GM18858 (cell line): ENCODE results near the gene MUC5B.
"Not testable (repeated sequence)": the region's sequence is repeated elsewhere in the genome, so short reads cannot be mapped to it uniquely, and the experiment has no call there.

Experiments
- ATAC-seq: cut with Tn5 transposase; IDR thresholded peaks from one replicate; pipeline ENCODE4 v1.9.1; 2021; ENCODE audit not compliant: unreplicated experiment

Gene MUC5B

DNA sequence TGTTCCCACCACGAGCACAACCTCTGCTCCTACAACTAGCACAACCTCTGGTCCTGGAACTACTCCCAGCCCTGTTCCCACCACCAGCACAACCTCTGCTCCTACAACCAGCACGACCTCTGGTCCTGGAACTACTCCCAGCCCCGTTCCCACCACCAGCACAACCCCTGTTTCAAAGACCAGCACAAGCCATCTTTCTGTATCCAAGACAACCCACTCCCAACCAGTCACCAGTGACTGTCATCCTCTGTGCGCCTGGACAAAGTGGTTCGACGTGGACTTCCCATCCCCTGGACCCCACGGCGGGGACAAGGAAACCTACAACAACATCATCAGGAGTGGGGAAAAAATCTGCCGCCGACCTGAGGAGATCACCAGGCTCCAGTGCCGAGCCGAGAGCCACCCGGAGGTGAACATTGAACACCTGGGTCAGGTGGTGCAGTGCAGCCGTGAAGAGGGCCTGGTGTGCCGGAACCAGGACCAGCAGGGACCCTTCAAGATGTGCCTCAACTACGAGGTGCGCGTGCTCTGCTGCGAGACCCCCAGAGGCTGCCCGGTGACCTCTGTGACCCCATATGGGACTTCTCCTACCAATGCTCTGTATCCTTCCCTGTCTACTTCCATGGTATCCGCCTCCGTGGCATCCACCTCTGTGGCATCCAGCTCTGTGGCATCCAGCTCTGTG is 30.9 kb upstream of the MUC5B start:
- ATAC-seq, result not testable (repeated sequence)

DNA sequence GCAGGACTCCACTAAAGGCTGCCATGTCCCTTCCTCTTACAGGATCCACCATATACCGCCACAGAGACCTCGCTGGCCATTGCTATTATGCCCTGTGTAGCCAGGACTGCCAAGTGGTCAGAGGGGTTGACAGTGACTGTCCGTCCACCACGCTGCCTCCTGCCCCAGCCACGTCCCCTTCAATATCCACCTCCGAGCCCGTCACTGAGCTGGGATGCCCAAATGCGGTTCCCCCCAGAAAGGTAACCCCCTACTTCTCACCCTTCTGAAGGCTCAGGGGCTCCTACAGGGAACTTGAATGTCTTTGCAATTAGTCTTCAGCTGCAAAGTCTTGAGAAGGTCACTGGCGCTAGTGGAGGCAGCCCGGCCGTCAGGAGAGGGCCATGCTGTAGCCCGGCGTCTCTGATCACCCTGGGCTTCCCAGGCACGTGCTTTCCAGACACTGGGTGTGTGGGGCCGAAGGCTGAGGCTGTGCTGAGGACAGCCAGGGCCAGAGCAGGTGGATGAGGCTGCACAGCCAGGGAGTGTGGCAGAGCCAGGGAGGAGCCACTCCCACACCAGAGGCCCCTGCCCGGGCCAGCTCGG is 30.0 kb upstream of the MUC5B start:
- ATAC-seq, result no peak

DNA sequence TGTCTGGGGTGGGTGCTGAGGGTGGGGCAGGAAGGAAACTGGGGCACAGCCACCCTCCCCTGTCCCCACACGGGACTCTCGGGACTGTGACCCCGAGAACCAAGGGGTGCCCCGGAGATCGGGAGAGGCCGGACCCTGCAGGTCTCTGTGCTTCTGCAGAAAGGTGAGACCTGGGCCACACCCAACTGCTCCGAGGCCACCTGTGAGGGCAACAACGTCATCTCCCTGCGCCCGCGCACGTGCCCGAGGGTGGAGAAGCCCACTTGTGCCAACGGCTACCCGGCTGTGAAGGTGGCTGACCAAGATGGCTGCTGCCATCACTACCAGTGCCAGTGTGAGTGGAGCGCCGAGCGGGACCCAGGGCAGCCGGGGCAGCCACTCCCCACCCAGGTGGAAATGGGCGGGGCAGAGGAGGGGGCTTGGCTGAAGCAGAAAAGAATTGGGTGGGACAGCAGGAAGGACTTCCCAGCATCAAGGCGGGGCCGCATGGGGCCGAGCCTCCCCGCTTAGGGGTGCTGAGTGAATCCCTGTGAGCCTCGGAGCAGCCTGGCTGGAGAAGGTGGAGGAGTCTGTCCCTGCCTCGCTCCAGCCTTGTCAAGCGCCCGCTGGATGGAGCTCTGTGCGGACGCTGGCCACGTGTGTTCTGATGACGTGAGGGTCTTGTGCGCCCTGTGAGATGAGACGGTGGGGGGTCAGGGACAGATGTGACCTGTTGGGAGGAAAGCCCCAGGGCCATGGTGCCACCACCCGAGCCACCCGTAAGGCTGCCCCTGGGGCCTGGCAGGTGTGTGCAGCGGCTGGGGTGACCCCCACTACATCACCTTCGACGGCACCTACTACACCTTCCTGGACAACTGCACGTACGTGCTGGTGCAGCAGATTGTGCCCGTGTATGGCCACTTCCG is 29.3 kb upstream of the MUC5B start:
- no peak for ATAC-seq

DNA sequence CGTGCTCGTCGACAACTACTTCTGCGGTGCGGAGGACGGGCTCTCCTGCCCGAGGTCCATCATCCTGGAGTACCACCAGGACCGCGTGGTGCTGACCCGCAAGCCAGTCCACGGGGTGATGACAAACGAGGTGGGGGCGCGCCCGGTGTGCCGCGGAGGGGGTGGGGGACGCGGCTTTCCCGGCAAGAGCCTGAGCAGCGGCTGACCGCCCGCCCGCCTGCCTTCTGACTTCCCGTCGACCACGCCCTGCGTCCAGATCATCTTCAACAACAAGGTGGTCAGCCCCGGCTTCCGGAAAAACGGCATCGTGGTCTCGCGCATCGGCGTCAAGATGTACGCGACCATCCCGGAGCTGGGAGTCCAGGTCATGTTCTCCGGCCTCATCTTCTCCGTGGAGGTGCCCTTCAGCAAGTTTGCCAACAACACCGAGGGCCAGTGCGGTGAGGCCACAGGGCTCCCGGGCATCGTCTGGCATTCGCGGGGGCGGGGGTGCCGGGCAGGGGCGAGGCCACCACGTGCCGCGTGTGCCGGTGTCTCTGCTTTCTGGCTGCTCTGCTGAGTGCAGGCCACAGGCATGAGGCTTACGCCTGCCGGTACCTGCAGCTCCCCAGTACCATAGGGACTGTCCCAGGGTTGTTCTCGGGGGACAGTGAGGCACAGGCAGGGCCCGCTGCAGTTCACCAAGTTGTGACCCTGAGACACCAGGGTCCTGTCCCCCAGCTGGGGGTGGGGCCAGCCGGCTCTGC is 28.5 kb upstream of the MUC5B start:
- no peak for ATAC-seq

DNA sequence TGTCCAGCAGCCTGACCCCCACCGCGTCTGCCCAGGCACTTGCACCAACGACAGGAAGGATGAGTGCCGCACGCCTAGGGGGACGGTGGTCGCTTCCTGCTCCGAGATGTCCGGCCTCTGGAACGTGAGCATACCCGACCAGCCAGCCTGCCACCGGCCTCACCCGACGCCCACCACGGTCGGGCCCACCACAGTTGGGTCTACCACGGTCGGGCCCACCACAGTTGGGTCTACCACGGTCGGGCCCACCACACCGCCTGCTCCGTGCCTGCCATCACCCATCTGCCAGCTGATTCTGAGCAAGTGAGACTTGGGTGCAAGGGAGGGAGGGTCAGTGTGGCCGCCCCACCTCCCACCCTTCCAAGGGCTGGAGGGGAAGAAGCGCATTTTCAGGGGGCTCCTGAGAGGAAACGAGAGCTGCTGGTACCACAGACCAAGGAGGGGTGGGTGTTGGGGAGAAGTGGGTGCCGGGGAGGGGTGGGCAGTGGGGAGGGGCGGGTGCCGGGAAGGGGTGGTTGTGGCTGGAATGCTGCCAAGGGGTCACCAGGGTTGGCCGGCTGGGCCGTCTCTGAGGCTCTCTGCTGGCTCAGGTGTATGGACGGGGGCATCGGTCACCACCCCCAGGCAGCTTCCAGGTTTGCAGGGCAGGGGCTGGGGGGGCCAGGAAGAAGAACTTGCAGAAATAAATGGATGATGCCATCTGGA is 27.7 kb upstream of the MUC5B start:
- ATAC-seq, result no peak

DNA sequence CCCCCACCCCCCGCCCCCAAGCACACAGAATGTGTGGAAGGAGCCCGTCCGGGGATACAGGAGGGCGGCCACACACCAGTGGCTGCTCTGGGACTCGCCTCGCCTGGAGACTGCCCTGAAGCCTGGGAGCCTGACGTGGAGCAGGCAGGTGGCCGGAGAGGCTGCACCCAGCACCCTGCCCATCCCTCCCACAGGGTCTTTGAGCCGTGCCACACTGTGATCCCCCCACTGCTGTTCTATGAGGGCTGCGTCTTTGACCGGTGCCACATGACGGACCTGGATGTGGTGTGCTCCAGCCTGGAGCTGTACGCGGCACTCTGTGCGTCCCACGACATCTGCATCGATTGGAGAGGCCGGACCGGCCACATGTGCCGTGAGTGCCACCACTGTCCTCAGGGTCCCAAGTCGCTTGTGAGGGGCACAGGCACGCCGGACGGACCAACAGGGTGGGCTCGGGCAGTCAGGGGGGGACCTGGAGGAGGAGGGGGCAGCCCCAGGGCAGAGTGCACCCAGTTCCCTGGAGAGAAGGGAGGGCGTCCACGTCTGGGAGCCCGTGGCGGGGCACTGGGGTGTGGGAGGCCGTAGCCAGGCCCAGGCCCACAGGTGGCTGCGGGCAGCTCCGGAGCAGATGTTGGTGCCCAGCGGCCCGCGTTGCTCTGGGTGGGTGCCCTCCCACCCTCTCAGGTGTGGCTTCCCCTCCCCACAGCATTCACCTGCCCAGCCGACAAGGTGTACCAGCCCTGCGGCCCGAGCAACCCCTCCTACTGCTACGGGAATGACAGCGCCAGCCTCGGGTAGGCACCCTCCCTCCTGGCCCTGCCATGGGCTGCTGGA is 27.0 kb upstream of the MUC5B start:
- ATAC-seq, result no peak

DNA sequence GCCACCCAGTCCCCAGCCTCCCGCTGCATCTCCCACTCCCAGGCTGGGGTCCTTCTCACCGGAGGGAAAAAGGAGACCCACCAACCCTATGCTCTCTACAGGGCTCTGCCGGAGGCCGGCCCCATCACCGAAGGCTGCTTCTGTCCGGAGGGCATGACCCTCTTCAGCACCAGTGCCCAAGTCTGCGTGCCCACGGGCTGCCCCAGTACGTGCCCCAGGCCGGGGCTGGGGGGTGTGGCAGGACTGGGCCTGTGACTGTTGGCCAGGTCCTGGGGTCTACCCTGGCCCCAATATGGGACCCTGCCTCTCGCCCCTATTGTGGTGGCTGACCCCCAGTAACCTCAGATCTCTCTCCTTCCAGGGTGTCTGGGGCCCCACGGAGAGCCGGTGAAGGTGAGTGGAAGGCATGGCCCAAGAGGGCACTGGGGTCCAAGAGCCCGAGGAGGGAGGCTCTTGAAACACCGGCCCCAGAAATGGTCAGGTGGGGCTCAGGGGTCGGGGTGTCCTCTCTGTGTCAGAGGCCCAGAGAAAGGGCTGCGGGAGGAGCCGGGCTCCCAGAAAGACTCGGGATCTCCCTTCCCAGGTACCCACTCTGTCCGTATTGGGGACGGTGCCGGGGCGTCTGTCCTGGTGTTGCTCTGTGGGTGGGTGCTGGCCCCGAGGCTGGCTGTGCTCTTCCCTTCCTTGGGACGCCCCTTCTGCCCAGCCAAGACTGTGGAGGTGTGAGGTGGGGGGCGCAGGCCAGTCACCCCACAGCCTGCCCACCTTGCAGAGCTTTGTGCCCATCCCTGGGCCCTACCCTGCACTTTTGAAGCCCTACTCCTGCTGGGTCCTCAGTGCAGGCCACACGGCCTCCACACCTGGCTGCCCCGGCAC is 26.1 kb upstream of the MUC5B start:
- no peak for ATAC-seq

DNA sequence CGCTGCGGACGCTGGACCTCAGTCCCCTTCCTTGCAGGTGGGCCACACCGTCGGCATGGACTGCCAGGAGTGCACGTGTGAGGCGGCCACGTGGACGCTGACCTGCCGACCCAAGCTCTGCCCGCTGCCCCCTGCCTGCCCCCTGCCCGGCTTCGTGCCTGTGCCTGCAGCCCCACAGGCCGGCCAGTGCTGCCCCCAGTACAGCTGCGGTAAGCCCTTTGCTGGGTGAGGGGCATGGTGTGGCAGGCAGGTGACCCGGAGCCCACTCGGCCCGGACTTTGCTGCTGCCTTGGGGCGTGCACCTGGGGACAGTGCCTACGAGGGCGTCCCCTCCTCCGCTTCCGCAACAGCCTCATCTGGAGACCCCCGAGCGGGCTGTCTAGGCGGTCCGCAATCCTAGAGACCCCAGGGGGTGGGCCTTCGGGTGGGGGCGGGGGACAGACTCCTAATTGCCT is 25.4 kb upstream of the MUC5B start:
- no peak for ATAC-seq

DNA sequence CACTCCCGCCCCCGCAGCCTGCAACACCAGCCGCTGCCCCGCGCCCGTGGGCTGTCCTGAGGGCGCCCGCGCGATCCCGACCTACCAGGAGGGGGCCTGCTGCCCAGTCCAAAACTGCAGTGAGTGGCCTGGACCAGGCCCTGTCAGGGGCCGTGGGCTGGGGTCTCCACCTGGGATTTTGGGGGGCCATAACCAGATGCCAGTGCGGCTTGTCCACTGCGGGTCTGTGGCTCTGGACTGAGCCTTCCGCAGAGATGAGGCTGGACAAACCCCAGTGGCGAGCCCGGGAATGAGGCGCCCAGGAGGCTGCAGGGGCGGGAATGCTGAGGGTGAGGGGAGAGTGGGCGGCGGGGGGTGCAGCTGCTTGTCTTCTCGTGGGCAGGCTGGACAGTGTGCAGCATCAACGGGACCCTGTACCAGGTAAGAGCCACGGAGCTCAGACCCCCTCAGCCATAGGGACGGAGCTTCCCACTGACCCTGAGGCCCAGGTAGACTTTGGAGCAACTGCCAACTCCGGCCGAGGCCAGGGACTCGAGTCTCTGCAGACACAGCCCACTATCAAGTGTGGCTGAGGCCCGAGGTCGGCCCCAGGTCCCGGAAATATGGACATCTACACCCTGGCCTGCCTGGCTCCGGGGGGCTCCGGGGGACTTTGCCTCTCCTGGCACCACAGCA is 24.8 kb upstream of the MUC5B start:
- no peak for ATAC-seq

DNA sequence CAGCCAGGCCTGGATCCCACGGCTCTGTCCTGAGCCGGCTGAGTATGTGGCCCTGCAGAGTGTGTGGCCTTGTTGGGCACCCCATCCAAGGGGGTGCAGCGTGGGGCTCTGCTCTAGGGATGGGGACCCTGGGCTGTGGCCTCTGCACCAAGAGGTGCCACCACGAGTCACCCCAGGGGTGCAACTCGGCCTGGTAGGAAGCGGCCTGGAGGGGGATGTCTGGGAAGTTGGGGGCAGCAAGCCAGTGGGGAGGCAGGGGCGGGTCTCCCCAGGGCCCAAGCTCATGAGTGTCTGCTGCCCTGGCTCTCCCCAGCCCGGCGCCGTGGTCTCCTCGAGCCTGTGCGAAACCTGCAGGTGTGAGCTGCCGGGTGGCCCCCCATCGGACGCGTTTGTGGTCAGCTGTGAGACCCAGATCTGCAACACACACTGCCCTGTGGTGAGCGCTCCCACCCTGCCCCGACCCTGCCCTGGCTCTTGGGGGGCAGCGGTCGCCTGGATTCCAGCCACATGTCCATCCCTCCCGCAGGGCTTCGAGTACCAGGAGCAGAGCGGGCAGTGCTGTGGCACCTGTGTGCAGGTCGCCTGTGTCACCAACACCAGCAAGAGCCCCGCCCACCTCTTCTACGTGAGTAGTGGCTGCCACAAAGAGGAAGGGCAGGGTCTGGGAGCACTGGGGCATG is 24.2 kb upstream of the MUC5B start:
- no peak for ATAC-seq

DNA sequence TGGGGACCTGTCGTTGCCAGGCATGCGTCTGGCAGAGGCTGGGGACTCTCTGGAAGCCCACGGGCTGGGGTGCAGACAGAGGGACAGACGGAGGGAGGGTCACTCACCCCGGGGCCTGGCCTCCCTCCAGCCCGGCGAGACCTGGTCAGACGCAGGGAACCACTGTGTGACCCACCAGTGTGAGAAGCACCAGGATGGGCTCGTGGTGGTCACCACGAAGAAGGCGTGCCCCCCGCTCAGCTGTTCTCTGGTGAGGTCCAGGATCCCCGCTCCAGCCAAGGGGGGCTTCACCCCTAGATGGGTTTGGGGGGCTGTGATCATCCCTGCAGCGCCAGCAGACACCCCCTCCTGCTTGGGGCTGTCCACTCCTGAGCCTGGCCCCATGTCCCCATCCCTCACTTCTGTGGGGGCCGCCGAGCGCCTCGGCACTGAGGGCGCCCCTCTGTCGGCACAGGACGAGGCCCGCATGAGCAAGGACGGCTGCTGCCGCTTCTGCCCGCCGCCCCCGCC is 23.6 kb upstream of the MUC5B start:
- no peak for ATAC-seq

DNA sequence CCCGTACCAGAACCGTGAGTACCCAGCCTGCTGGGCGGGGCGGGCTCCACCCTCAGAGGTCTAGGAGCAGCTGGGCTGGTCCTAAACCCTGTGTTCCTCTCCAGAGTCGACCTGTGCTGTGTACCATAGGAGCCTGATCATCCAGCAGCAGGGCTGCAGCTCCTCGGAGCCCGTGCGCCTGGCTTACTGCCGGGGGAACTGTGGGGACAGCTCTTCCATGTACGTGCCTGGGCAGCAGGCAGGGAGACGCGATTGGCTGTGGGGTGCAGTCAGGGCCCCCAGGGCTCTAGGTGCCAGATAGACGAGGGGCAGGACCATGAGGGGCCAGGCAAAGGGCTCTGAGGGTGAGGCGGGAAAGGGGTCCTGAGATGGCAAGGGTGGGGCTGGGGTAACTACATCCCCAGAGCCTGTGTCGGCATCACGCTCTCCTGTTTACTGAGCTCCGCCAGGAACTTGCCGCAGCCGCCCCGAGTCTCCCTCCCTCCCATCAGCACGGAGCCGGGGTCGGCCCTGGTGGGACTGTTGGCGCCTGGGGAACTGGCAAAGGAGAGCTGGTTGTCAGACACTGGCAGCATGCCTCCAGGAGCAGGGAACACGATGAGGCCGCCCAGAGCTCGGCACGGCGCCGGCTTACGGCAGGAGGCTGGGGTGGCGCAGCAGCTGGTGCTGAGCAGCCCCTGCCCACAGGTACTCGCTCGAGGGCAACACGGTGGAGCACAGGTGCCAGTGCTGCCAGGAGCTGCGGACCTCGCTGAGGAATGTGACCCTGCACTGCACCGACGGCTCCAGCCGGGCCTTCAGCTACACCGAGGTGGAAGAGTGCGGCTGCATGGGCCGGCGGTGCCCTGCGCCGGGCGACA is 22.9 kb upstream of the MUC5B start:
- no peak for ATAC-seq

DNA sequence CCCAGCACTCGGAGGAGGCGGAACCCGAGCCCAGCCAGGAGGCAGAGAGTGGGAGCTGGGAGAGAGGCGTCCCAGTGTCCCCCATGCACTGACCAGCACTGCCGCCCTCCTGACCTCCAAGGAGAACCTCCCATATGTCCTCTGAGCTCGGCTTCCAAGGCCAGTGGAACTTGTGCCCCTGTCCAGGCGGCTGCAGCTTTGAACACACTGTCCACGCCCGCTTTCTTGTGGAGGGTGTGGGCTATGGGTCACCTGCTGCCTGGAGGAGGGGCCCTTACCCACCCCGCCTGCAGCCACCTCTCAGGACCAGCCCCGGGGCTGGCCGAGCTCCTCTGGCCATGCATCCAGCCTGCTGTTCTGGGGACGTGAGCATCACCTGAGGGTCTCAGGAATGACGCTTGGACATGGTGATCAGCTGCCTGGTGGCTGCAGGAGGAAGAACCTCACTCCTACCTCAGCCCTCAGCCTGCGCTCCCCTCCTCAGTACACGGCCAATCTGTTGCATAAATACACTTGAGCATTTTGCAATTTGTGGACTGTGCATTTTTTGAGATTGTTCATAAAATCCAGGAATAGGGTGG is 22.2 kb upstream of the MUC5B start:
- no peak for ATAC-seq

DNA sequence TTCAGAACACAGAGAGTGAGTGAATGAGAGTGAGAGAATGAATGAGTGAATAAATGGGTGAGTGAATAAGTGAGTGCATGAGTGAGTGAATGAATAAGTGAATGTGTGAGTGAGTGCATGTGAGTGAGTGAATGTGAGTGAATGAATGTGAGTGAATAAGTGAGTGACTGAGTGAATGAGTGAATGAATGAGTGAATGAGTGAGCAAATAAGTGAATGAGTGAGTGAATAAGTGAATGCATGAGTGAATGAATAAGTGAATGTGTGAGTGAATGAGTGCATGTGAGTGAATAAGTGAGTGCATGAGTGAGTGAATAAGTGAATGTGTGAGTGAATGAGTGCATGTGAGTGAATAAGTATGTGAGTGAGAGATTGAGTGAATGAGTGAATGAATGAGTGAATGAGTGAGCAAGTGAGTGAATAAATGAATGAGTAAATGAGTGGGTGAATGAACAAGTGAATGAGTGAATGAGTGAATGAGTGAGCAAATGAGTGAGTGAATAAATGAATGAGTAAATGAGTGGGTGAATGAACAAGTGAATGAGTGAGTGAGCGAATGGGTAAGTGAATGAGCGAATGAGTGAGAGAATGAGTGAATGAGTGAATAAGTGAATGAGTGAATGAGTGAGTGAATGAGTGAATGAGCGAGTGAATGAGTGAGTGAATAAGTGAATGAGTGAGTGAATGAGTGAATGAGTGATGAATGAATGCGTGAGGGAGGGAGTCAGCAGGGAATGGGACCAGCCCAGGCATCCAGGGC is 21.3 kb upstream of the MUC5B start:
- ATAC-seq, result no peak

DNA sequence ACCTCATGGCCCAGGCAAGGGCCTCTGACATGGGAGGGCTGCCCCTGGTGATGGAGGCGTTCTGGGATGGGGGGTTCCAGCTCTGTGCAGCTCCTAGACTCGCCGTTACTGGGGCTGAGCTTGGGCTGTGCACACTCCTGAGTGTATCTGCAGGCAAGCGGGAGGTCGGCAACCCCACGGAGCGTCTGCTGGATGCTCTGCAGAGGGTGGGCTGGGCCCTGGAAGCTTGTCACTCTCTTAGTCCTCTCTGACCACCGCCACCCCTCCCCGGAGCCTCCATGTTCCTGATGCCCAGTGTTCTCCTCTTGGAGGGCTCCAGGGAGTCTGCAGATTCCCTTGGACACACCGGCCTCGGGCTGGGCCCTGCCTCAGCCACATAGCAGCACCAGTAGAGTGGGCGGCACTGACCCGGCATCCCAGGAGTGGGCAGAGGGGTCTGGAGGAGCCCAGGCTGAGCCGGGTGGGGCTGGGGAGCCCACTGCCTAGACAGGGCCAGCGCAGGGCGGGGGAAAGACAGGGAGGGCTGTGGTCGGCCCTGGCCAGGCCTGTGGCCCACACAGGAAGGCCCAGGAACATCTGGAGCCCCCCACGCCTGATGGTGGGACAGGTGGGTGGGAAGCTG is 20.6 kb upstream of the MUC5B start:
- ATAC-seq, result no peak
